NK-92 (cell line): Measurements from ENCODE around the gene FAM163B.

Experiments used
- DNase-seq: peaks from one replicate; lab custom pipeline; 2025; ENCODE audit not compliant: unreplicated experiment; lab: John Stamatoyannopoulos, UW

Gene FAM163B

GRCh38 chr9:133616643-133617405 lies 7.6 kb upstream of the FAM163B start:
- DNase-seq = no peak

GRCh38 chr9:133615606-133616188 lies 6.5 kb upstream of the FAM163B start:
- no peak for DNase-seq

- DNase-seq = no peak
These were observed 6.0 kb upstream of the FAM163B start for GRCh38 chr9:133615186-133615585.

- DNase-seq = no peak
These were observed 5.5 kb upstream of the FAM163B start for GRCh38 chr9:133614678-133615077.

- DNase-seq = no peak
These were observed 4.9 kb upstream of the FAM163B start for GRCh38 chr9:133614056-133614455.

GRCh38 chr9:133613432-133613831 lies 4.2 kb upstream of the FAM163B start:
- DNase-seq = no peak

GRCh38 chr9:133612816-133613215 lies 3.6 kb upstream of the FAM163B start:
- no peak for DNase-seq

GRCh38 chr9:133612051-133612450 lies 2.9 kb upstream of the FAM163B start:
- no peak for DNase-seq

GRCh38 chr9:133610845-133611244 lies 1.7 kb upstream of the FAM163B start:
- DNase-seq = no peak

- no peak for DNase-seq
These were observed 300 bp downstream of the FAM163B start for GRCh38 chr9:133608889-133609288.

- no peak for DNase-seq
These were observed 807 bp downstream of the FAM163B start for GRCh38 chr9:133608382-133608781.

- no peak for DNase-seq
These were observed 1.2 kb downstream of the FAM163B start for GRCh38 chr9:133607976-133608375.

- no peak for DNase-seq
These were observed 1.8 kb downstream of the FAM163B start for GRCh38 chr9:133607381-133607780.

GRCh38 chr9:133606708-133607025 lies 2.5 kb downstream of the FAM163B start:
- no peak for DNase-seq

- DNase-seq = no peak
These were observed 3.1 kb downstream of the FAM163B start for GRCh38 chr9:133605856-133606707.

- no peak for DNase-seq
These were observed 3.7 kb downstream of the FAM163B start for GRCh38 chr9:133605446-133605845.

- no peak for DNase-seq
These were observed 4.3 kb downstream of the FAM163B start for GRCh38 chr9:133604856-133605255.

- DNase-seq = no peak
These were observed 5.0 kb downstream of the FAM163B start for GRCh38 chr9:133604214-133604613.

- no peak for DNase-seq
These were observed 5.9 kb downstream of the FAM163B start for GRCh38 chr9:133603135-133603927.

- no peak for DNase-seq
These were observed 6.9 kb downstream of the FAM163B start for GRCh38 chr9:133602277-133602676.

GRCh38 chr9:133601746-133602145 lies 7.4 kb downstream of the FAM163B start:
- no peak for DNase-seq
